Peyer's patch (tissue), 4 donors: Measurements from ENCODE around the gene CD83. TPM values are rescaled to one million over a fixed set of nuclear protein-coding genes. Genes with fewer than 3 reads are reported as not detected.

Source experiments
- DNase-seq, 3 donors: peaks; one replicate each; pipeline ENCODE4 v3.0.0-alpha.2; 2017 to 2019
- H3K27ac ChIP-seq, 4 donors: fragments of 200-600 bp; sonication (generic); one replicate each; pipeline ENCODE4 v1.5.1; 2016 to 2019
- H3K27me3 ChIP-seq, 2 donors: fragments of 200-600 bp; sonication (generic); one replicate each; pipeline ENCODE4 v1.5.1; 2019
- H3K36me3 ChIP-seq, 3 donors: fragments of 200-600 bp; sonication (generic); one replicate each; pipeline ENCODE4 v1.5.1; 2016 to 2019
- H3K4me1 ChIP-seq, 4 donors: fragments of 200-600 bp; sonication (generic); one replicate each; pipeline ENCODE4 v1.5.1; 2016 to 2019
- H3K4me3 ChIP-seq, 4 donors: fragments of 200-600 bp; sonication (generic); 1 replicate in 3 of 4; 2 replicates in 1 of 4; pipeline ENCODE4 v1.5.1; 2016 to 2019; ENCODE audit warnings: mild to moderate bottlenecking in 1 of 4
- H3K9me3 ChIP-seq, 4 donors: fragments of 200-600 bp; sonication (generic); one replicate each; pipeline ENCODE4 v1.5.1; 2016 to 2019; ENCODE audit warnings: mild to moderate bottlenecking in 1 of 4
- POLR2A ChIP-seq, 2 donors: fragments of 450-650 bp; IDR thresholded peaks; one replicate each; pipeline ENCODE4 v1.5.1; 2017; ENCODE audit warnings: antibody characterized with exemption in 2 of 2, mild to moderate bottlenecking in 2 of 2, moderate library complexity in 2 of 2
- total RNA-seq, 4 donors: library from RNA; depleted of rRNA; stranded (reverse); fragments of >200 nt; gene quantifications; one replicate each; pipeline ENCODE4 v1.1.0, GENCODE V29; 2016
- TF ChIP-seq, protein P1 (sequence below), 6 experiments: fragments of 450-650 bp in 4 of 6; fragments of 200-600 bp in 2 of 6; sonication (generic) in 1 of 6; IDR thresholded peaks; one replicate each; pipeline ENCODE4 v1.5.1; 2017 to 2019; ENCODE audit warnings: antibody characterized with exemption in 6 of 6, mild to moderate bottlenecking in 3 of 6, moderate library complexity in 1 of 6

CD83 gene
- total RNA-seq, 4 donors from 2014 or later = 0.53 to 15.7 (median 1.4) TPM

- no peak for DNase-seq
- H3K27ac ChIP-seq = no peak overlapping the region
- no peaks in the 10 kb centered on the region for H3K9me3 ChIP-seq
- TF ChIP-seq, protein P1, sequence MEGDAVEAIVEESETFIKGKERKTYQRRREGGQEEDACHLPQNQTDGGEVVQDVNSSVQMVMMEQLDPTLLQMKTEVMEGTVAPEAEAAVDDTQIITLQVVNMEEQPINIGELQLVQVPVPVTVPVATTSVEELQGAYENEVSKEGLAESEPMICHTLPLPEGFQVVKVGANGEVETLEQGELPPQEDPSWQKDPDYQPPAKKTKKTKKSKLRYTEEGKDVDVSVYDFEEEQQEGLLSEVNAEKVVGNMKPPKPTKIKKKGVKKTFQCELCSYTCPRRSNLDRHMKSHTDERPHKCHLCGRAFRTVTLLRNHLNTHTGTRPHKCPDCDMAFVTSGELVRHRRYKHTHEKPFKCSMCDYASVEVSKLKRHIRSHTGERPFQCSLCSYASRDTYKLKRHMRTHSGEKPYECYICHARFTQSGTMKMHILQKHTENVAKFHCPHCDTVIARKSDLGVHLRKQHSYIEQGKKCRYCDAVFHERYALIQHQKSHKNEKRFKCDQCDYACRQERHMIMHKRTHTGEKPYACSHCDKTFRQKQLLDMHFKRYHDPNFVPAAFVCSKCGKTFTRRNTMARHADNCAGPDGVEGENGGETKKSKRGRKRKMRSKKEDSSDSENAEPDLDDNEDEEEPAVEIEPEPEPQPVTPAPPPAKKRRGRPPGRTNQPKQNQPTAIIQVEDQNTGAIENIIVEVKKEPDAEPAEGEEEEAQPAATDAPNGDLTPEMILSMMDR (IDR thresholded peaks at IDR 0.05) = no peak
- TF ChIP-seq POLR2A (IDR thresholded peaks at IDR 0.05) = no peak
- no peaks in the 10 kb centered on the region for H3K4me1 ChIP-seq
- H3K27me3 ChIP-seq = no peaks in the 10 kb centered on the region
- H3K4me3 ChIP-seq = no peak overlapping the region
- no peaks in the 10 kb centered on the region for H3K36me3 ChIP-seq
Measured at GRCh38 chr6:14138701-14139215, 21.2 kb downstream of the CD83 start.

DNA sequence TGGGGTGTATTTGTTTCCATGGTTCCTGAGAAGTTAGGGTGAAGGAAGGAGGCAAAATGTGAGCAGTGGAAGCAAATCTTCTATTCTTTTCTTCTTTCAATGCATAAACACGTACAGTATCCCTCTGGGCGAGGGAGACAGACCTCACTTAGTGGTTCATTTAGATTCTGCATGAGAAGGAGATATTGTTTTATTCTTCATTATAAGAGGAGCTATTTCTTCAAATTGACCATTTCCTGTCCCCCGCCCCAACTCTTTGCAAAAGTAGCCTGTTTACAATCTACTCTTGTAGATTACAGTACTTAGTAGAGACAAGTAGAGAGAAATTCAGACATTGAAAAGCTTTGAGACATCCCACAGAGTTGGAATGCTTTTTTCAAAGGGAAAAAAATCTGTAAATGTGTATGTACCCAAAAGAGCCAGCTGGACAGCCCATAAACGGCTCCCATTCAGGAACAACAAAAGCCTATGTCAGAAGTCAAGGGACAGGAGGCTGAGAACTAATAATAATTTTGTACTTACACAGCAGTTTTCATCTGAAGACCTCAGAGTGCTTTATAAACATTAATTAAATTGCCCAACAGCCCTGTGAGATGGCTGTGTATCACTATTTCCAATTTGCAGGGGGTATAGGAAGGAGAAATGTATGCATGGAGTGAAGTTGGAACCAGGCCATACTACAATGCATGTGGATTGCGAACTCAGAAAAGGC lies 23.9 kb downstream of the CD83 start:
- no peak overlapping the region for H3K27ac ChIP-seq
- TF ChIP-seq, protein P1 (IDR thresholded peaks at IDR 0.05) = no peak
- no peak for TF ChIP-seq POLR2A (IDR thresholded peaks at IDR 0.05)
- DNase-seq = no peak

DNA sequence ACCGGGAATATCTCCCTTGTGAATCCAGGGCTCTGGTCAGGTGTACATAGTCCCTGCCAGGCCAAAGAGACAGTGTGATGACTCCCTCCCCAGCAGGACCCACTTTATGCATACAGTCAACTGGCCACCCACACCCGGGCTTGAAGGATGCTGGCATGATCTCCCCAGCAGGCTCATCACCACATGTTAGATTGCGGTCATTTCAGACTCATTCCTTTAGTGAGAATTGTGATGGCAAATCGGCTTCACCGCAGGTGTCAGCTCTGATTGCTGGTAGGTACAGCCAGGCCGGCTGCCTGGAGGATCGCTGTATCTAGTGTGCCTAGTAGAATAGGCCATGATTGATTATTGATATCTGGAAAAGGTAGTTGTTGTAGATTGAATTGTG lies 24.5 kb downstream of the CD83 start:
- Histone ChIP-seq H3K36me3 (no peaks in the 10 kb centered on the region), H3K9me3 (no peaks in the 10 kb centered on the region), H3K4me1 (no peaks in the 10 kb centered on the region), H3K27me3 (no peaks in the 10 kb centered on the region), H3K27ac (no peak overlapping the region), H3K4me3 (no peak overlapping the region)
- TF ChIP-seq POLR2A (IDR thresholded peaks at IDR 0.05) = no peak
- TF ChIP-seq, protein P1 (IDR thresholded peaks at IDR 0.05) = no peak
- DNase-seq = no peak

More for the DNA sequence above, 23.9 kb downstream of the CD83 start:
- H3K4me3 ChIP-seq = no peak overlapping the region
- no peaks in the 10 kb centered on the region for H3K27me3 ChIP-seq
- no peaks in the 10 kb centered on the region for H3K9me3 ChIP-seq
- H3K4me1 ChIP-seq = no peaks in the 10 kb centered on the region
- H3K36me3 ChIP-seq = no peaks in the 10 kb centered on the region

GRCh38 chr6:14142511-14143223 lies 25.1 kb downstream of the CD83 start:
- H3K27me3 ChIP-seq = no peaks in the 10 kb centered on the region
- H3K9me3 ChIP-seq = no peaks in the 10 kb centered on the region
- H3K4me3 ChIP-seq = no peak overlapping the region
- no peak for TF ChIP-seq POLR2A (IDR thresholded peaks at IDR 0.05)
- TF ChIP-seq, protein P1 (IDR thresholded peaks at IDR 0.05) = no peak
- H3K27ac ChIP-seq = no peak overlapping the region
- DNase-seq = no peak
- no peaks in the 10 kb centered on the region for H3K4me1 ChIP-seq
- H3K36me3 ChIP-seq = no peaks in the 10 kb centered on the region

GRCh38 chr6:14143305-14143704 lies 25.7 kb downstream of the CD83 start:
- H3K4me3 ChIP-seq = no peak overlapping the region
- no peaks in the 10 kb centered on the region for H3K36me3 ChIP-seq
- TF ChIP-seq, protein P1 (IDR thresholded peaks at IDR 0.05) = no peak
- no peak for TF ChIP-seq POLR2A (IDR thresholded peaks at IDR 0.05)
- no peaks in the 10 kb centered on the region for H3K9me3 ChIP-seq
- no peak for DNase-seq
- H3K4me1 ChIP-seq = no peaks in the 10 kb centered on the region
- H3K27ac ChIP-seq = no peak overlapping the region
- H3K27me3 ChIP-seq = no peaks in the 10 kb centered on the region
